Mucosa of descending colon (tissue), 3 donors: ENCODE data around the gene SCMH1. TPM values are rescaled to one million over a fixed set of nuclear protein-coding genes. Genes with fewer than 3 reads are reported as not detected.

Experiments
- ATAC-seq: fragments of 200-7000 bp; cut with Tn5 transposase; one replicate; pipeline ENCODE4 v1.9.1; 2020; ENCODE audit warnings: mild to moderate bottlenecking, moderate library complexity
- DNase-seq, 3 donors: peaks; one replicate each; pipeline ENCODE4 v3.0.0-alpha.2; 2020
- H3K36me3 ChIP-seq: fragments of 200-600 bp; one replicate; pipeline ENCODE4 v1.8.0; 2021; ENCODE audit warnings: low read depth, mild to moderate bottlenecking
- H3K4me1 ChIP-seq: fragments of 200-600 bp; one replicate; pipeline ENCODE4 v1.8.0; 2021; ENCODE audit warnings: low read depth, mild to moderate bottlenecking
- H3K4me3 ChIP-seq: fragments of 200-600 bp; one replicate; pipeline ENCODE4 v1.8.0; 2021; ENCODE audit warnings: mild to moderate bottlenecking
- H3K9me3 ChIP-seq: fragments of 200-600 bp; one replicate; pipeline ENCODE4 v1.8.0; 2021; ENCODE audit warnings: mild to moderate bottlenecking
- CTCF ChIP-seq: fragments of 200-600 bp; IDR thresholded peaks from one replicate; pipeline ENCODE4 v1.8.0; 2022; ENCODE audit warnings: antibody characterized with exemption, mild to moderate bottlenecking
- intact Hi-C, 2 donors: fragments of 100-400 bp; cut with DNase I in 1 of 2; cut with micrococcal nuclease in 1 of 2; formaldehyde crosslinking; loops; one replicate each; pipeline versions ENCODE4 v1.11.0 to v1.11.1; 2022; cut with DNase I, micrococcal nuclease
- total RNA-seq, 3 donors: library from RNA; stranded (reverse); fragmentation: NEBNext Ultra II Directional in 2 of 3; extraction: Animal tissue kit (Norgen Biotek cat#: 25700) in 2 of 3; gene quantifications; one replicate each; pipeline versions ENCODE4 v1.2.1 to v1.2.4, GENCODE V29; 2021 to 2023
- donor health status: DM: no; HTN: no; CAD: no; lungs with moderate emphysema.
- donor health status: DM: no; HTN: no; CAD: no.
- donor health status: DM: no; HTN: yes; CAD: no.

The SCMH1 gene
- total RNA-seq, 3 donors from 2014 or later: 25.1 to 66.9 (median 35.6) TPM

GRCh38 chr1:41018018-41018410, 224.1 kb downstream of the SCMH1 start:
- Histone ChIP-seq H3K4me1 (no peaks in the 10 kb centered on the region), H3K4me3 (no peak overlapping the region), H3K36me3 (no peaks in the 10 kb centered on the region), H3K9me3 (no peaks in the 10 kb centered on the region)
- no peak for TF ChIP-seq CTCF
- ATAC-seq (no peak), DNase-seq (no peak)
- intact Hi-C loops: no loop called here

DNA sequence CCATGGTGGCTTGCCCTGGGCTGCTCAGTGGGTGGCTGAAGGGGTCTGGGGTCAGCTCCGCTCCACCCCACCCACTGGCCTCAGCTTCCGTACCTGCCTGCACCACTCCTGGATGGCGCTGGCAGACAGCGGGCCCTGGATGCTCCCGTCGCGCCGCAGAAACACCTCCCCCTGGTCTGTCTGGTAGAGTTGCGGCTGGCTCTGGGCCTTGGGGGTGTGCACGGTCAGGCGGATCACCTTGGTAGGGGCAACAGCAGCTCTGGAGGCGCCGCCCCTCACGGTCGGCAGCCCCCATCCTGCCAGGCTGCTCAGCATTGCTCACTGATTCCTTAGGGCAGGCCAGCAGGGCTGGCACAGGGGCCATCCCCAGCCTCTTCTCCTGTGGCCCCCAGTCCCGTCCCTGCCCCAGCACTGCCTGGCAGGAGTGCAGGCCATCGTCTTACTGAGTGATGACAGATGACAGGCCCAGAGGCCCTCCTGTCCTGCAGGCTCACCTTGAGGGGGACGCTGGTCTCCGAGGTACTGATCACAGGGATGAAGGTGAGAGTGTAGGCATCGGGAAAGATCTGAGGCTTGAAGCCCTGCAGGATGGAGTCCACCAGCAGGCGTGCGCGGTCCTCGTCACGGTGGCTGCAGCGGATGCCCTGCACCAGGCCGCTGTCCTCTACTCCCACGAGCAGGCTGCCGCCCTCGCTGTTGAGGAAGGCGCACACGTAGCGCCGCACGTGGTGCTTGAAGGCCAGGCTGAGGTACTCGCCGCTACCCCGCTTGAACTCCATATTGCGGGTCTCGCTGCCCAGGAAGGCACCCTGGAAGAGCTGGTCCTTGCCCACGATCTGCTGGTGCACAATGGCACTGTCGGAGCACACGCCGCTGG, 224.7 kb downstream of the SCMH1 start:
- no peak for TF ChIP-seq CTCF
- Histone ChIP-seq H3K9me3 (no peaks in the 10 kb centered on the region), H3K4me3 (no peak overlapping the region), H3K36me3 (no peaks in the 10 kb centered on the region), H3K4me1 (no peaks in the 10 kb centered on the region)
- ATAC-seq: no peak
- intact Hi-C loops: no loop called here
- DNase-seq: no peak

DNA sequence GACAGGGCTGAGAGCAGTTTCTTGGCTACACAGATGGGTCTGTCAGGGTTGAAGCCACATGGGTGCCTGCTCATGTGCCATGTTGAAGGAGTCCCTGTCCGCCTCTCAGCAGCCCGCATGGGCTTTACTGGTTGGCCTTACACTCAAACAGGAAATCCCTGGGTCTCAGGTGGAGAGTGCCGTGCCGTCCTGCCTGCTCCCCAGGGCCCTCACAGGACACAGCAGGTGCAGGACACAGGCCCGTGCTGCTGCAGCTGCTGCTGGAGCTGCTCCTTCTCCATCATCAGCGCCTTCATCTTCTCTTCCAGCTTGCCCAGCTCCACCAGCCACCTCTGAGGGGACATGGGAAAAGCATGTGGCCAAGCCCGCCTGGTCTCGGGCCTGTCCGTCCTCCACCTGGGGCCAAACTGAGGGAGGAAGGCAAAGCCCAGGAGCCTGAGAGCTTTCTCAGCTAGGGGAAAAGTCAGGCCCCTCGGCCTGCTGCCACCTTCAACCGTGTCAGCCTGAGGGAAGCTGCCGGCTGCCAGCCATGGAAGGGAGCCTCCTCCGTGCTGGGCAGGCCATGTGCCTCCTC, 226.1 kb downstream of the SCMH1 start:
- no peaks in the 10 kb centered on the region for H3K36me3 ChIP-seq
- no peaks in the 10 kb centered on the region for H3K4me1 ChIP-seq
- DNase-seq: no peak
- no peak for TF ChIP-seq CTCF
- H3K9me3 ChIP-seq: no peaks in the 10 kb centered on the region
- no peak for ATAC-seq
- intact Hi-C loops: no loop called here
- H3K4me3 ChIP-seq: no peak overlapping the region

- intact Hi-C loops: no loop called here
- no peak for TF ChIP-seq CTCF
- Histone ChIP-seq H3K4me3 (no peak overlapping the region), H3K4me1 (no peaks in the 10 kb centered on the region), H3K9me3 (no peaks in the 10 kb centered on the region), H3K36me3 (no peaks in the 10 kb centered on the region)
- DNase-seq (no peak), ATAC-seq (no peak)
These were observed 226.7 kb downstream of the SCMH1 start for GRCh38 chr1:41015281-41015896.

- no peaks in the 10 kb centered on the region for H3K9me3 ChIP-seq
- DNase-seq: no peak
- intact Hi-C loops: no loop called here
- no peak for ATAC-seq
- H3K4me3 ChIP-seq: no peak overlapping the region
- no peaks in the 10 kb centered on the region for H3K36me3 ChIP-seq
- H3K4me1 ChIP-seq: no peaks in the 10 kb centered on the region
- TF ChIP-seq CTCF: no peak
These were observed 227.2 kb downstream of the SCMH1 start for GRCh38 chr1:41014871-41015270.
